Measurements from ENCODE around the gene DTX3L.
"Not testable (repeated sequence)": the region's sequence is repeated elsewhere in the genome, so short reads cannot be mapped to it uniquely, and the experiment has no call there.

Gene DTX3L

GRCh38 chr3:122562923-122563716 is 1.0 kb upstream of the DTX3L start:
- no peak overlapping the region for H3K4ac ChIP-seq (ENCODE audit: low read depth, low read length)
- H3K23ac ChIP-seq (ENCODE audit: low read length), result no peak overlapping the region
- H3K27me3 ChIP-seq (ENCODE audit: insufficient read depth, low read length, poor library complexity), result no peaks in the 10 kb centered on the region
- no CpG with 5 or more reads among the region's 5 CpGs for WGBS (ENCODE audit: extremely low coverage, insufficient coverage, low lambda C conversion rate)
- H3K56ac ChIP-seq (ENCODE audit: low read length), result peak overlapping the region; percentile 52
- H2BK5ac ChIP-seq (ENCODE audit: low read length), result no peak overlapping the region
- H3K79me2 ChIP-seq (ENCODE audit: control insufficient read depth, insufficient read depth, low read length), result no peaks in the 10 kb centered on the region
- no peaks in the 10 kb centered on the region for H3K79me1 ChIP-seq (ENCODE audit: low read length)
- H3K4me2 ChIP-seq (ENCODE audit: low read length), result no peak overlapping the region
- DNase-seq, result no peak
- H3K9ac ChIP-seq (ENCODE audit: low read length), result peak overlapping the region; percentile 9
- no peak overlapping the region for H2AK5ac ChIP-seq (ENCODE audit: low read length)
- H3K4me1 ChIP-seq (ENCODE audit: control insufficient read depth, low read depth, low read length), result peaks cover 2% of the 10 kb centered on the region
- H3K36me3 ChIP-seq (ENCODE audit: control insufficient read depth, insufficient read depth, low read length), result no peaks in the 10 kb centered on the region
- H2BK120ac ChIP-seq (ENCODE audit: low read depth, low read length), result no peak overlapping the region
- no peak overlapping the region for H2BK15ac ChIP-seq (replicated peaks; ENCODE audit: low read depth)
- no peak overlapping the region for H3K18ac ChIP-seq (ENCODE audit: low read length)
- no peak overlapping the region for H4K8ac ChIP-seq (ENCODE audit: low read depth, low read length)
- H3K27ac ChIP-seq (ENCODE audit: low read depth, low read length), result no peak overlapping the region
- no peak overlapping the region for H4K5ac ChIP-seq (ENCODE audit: low read length)
- no peak overlapping the region for H3K4me3 ChIP-seq (ENCODE audit: low read length)

GRCh38 chr3:122563717-122564025 is 467 bp upstream of the DTX3L start:
- Histone ChIP-seq H2BK120ac (ENCODE audit: low read depth, low read length) (no peak overlapping the region), H3K36me3 (ENCODE audit: control insufficient read depth, insufficient read depth, low read length) (no peaks in the 10 kb centered on the region), H2BK15ac (replicated peaks; ENCODE audit: low read depth) (no peak overlapping the region), H3K27me3 (ENCODE audit: insufficient read depth, low read length, poor library complexity) (no peaks in the 10 kb centered on the region), H2BK5ac (ENCODE audit: low read length) (no peak overlapping the region), H3K79me1 (ENCODE audit: low read length) (no peaks in the 10 kb centered on the region), H3K27ac (ENCODE audit: low read depth, low read length) (no peak overlapping the region), H3K4me1 (ENCODE audit: control insufficient read depth, low read depth, low read length) (peaks cover 2% of the 10 kb centered on the region), H2AK5ac (ENCODE audit: low read length) (no peak overlapping the region), H3K18ac (ENCODE audit: low read length) (no peak overlapping the region), H3K4ac (ENCODE audit: low read depth, low read length) (no peak overlapping the region), H3K23ac (ENCODE audit: low read length) (no peak overlapping the region), H3K4me3 (ENCODE audit: low read length) (no peak overlapping the region), H3K4me2 (ENCODE audit: low read length) (no peak overlapping the region), H3K56ac (ENCODE audit: low read length) (peak overlapping the region; percentile 52), H3K9ac (ENCODE audit: low read length) (peak overlapping the region; percentile 9), H4K8ac (ENCODE audit: low read depth, low read length) (no peak overlapping the region), H3K79me2 (ENCODE audit: control insufficient read depth, insufficient read depth, low read length) (no peaks in the 10 kb centered on the region), H4K5ac (ENCODE audit: low read length) (no peak overlapping the region)
- WGBS (ENCODE audit: extremely low coverage, insufficient coverage, low lambda C conversion rate), result no CpG with 5 or more reads among the region's 5 CpGs
- peak; percentile 21 for DNase-seq

GRCh38 chr3:122568131-122568530 is 4.0 kb downstream of the DTX3L start:
- H3K27me3 ChIP-seq (ENCODE audit: insufficient read depth, low read length, poor library complexity); H4K5ac ChIP-seq (ENCODE audit: low read length); H3K79me1 ChIP-seq (ENCODE audit: low read length); H3K4me3 ChIP-seq (ENCODE audit: low read length); H3K36me3 ChIP-seq (ENCODE audit: control insufficient read depth, insufficient read depth, low read length); H3K18ac ChIP-seq (ENCODE audit: low read length); H3K9ac ChIP-seq (ENCODE audit: low read length); H3K4me1 ChIP-seq (ENCODE audit: control insufficient read depth, low read depth, low read length); H2BK15ac ChIP-seq (replicated peaks; ENCODE audit: low read depth); H2AK5ac ChIP-seq (ENCODE audit: low read length); H2BK120ac ChIP-seq (ENCODE audit: low read depth, low read length); H3K79me2 ChIP-seq (ENCODE audit: control insufficient read depth, insufficient read depth, low read length); H3K27ac ChIP-seq (ENCODE audit: low read depth, low read length); DNase-seq; H4K8ac ChIP-seq (ENCODE audit: low read depth, low read length); H3K4ac ChIP-seq (ENCODE audit: low read depth, low read length); H2BK5ac ChIP-seq (ENCODE audit: low read length); H3K23ac ChIP-seq (ENCODE audit: low read length); H3K56ac ChIP-seq (ENCODE audit: low read length); H3K4me2 ChIP-seq (ENCODE audit: low read length): not testable (repeated sequence)
- WGBS (ENCODE audit: extremely low coverage, insufficient coverage, low lambda C conversion rate), result no CpG with 5 or more reads among the region's 7 CpGs

- Histone ChIP-seq H3K36me3 (ENCODE audit: control insufficient read depth, insufficient read depth, low read length) (no peaks in the 10 kb centered on the region), H4K8ac (ENCODE audit: low read depth, low read length) (no peak overlapping the region), H3K56ac (ENCODE audit: low read length) (no peak overlapping the region), H3K79me1 (ENCODE audit: low read length) (no peaks in the 10 kb centered on the region), H3K4ac (ENCODE audit: low read depth, low read length) (no peak overlapping the region), H2BK15ac (replicated peaks; ENCODE audit: low read depth) (no peak overlapping the region), H3K4me3 (ENCODE audit: low read length) (no peak overlapping the region), H4K5ac (ENCODE audit: low read length) (no peak overlapping the region), H2AK5ac (ENCODE audit: low read length) (no peak overlapping the region), H3K23ac (ENCODE audit: low read length) (no peak overlapping the region), H3K18ac (ENCODE audit: low read length) (no peak overlapping the region), H3K27ac (ENCODE audit: low read depth, low read length) (no peak overlapping the region), H2BK120ac (ENCODE audit: low read depth, low read length) (no peak overlapping the region), H3K4me1 (ENCODE audit: control insufficient read depth, low read depth, low read length) (no peaks in the 10 kb centered on the region), H3K27me3 (ENCODE audit: insufficient read depth, low read length, poor library complexity) (no peaks in the 10 kb centered on the region), H3K4me2 (ENCODE audit: low read length) (no peak overlapping the region), H3K9ac (ENCODE audit: low read length) (no peak overlapping the region), H2BK5ac (ENCODE audit: low read length) (no peak overlapping the region), H3K79me2 (ENCODE audit: control insufficient read depth, insufficient read depth, low read length) (no peaks in the 10 kb centered on the region)
- WGBS (ENCODE audit: extremely low coverage, insufficient coverage, low lambda C conversion rate), result no CpG with 5 or more reads among the region's 3 CpGs
- no peak for DNase-seq
Observed at GRCh38 chr3:122568755-122569154, 4.6 kb downstream of the DTX3L start.

- no peak overlapping the region for H3K56ac ChIP-seq (ENCODE audit: low read length)
- no peaks in the 10 kb centered on the region for H3K4me1 ChIP-seq (ENCODE audit: control insufficient read depth, low read depth, low read length)
- H3K23ac ChIP-seq (ENCODE audit: low read length), result no peak overlapping the region
- no peak overlapping the region for H3K4me3 ChIP-seq (ENCODE audit: low read length)
- no peaks in the 10 kb centered on the region for H3K36me3 ChIP-seq (ENCODE audit: control insufficient read depth, insufficient read depth, low read length)
- H3K27ac ChIP-seq (ENCODE audit: low read depth, low read length), result no peak overlapping the region
- H4K8ac ChIP-seq (ENCODE audit: low read depth, low read length), result no peak overlapping the region
- H2AK5ac ChIP-seq (ENCODE audit: low read length), result no peak overlapping the region
- no peak overlapping the region for H3K18ac ChIP-seq (ENCODE audit: low read length)
- no peaks in the 10 kb centered on the region for H3K79me2 ChIP-seq (ENCODE audit: control insufficient read depth, insufficient read depth, low read length)
- H3K79me1 ChIP-seq (ENCODE audit: low read length), result no peaks in the 10 kb centered on the region
- no peak overlapping the region for H2BK120ac ChIP-seq (ENCODE audit: low read depth, low read length)
- H2BK15ac ChIP-seq (replicated peaks; ENCODE audit: low read depth), result no peak overlapping the region
- no peak overlapping the region for H3K4me2 ChIP-seq (ENCODE audit: low read length)
- no peak overlapping the region for H2BK5ac ChIP-seq (ENCODE audit: low read length)
- no CpG with 5 or more reads among the region's 3 CpGs for WGBS (ENCODE audit: extremely low coverage, insufficient coverage, low lambda C conversion rate)
- DNase-seq, result peak; percentile 71
- no peak overlapping the region for H3K4ac ChIP-seq (ENCODE audit: low read depth, low read length)
- no peak overlapping the region for H3K9ac ChIP-seq (ENCODE audit: low read length)
- H4K5ac ChIP-seq (ENCODE audit: low read length), result no peak overlapping the region
- no peaks in the 10 kb centered on the region for H3K27me3 ChIP-seq (ENCODE audit: insufficient read depth, low read length, poor library complexity)
Observed at GRCh38 chr3:122572940-122573412, 8.8 kb downstream of the DTX3L start.
